Right hindlimb (tissue), 1 donor: ENCODE results near the gene GIT2.

ENCODE experiments used
- DNase-seq: peaks from one replicate; pipeline ENCODE4 v3.0.0-alpha.2; 2018

GIT2 gene

GRCh38 chr12:109968032-109968420 is 28.1 kb downstream of the GIT2 start:
- no peak for DNase-seq

- DNase-seq = no peak
These were observed 28.7 kb downstream of the GIT2 start for GRCh38 chr12:109967383-109968031.

- DNase-seq = no peak
These were observed 29.6 kb downstream of the GIT2 start for GRCh38 chr12:109966546-109966945.

GRCh38 chr12:109963743-109964429 is 32.3 kb downstream of the GIT2 start:
- no peak for DNase-seq

GRCh38 chr12:109963330-109963729 is 32.8 kb downstream of the GIT2 start:
- DNase-seq = no peak

- no peak for DNase-seq
These were observed 33.8 kb downstream of the GIT2 start for GRCh38 chr12:109962398-109962797.

- no peak for DNase-seq
These were observed 34.6 kb downstream of the GIT2 start for GRCh38 chr12:109961612-109962011.

- DNase-seq = no peak
These were observed 35.0 kb downstream of the GIT2 start for GRCh38 chr12:109961201-109961600.

- DNase-seq = no peak
These were observed 36.6 kb downstream of the GIT2 start for GRCh38 chr12:109959411-109960093.

- DNase-seq = no peak
These were observed 37.8 kb downstream of the GIT2 start for GRCh38 chr12:109958374-109958773.

GRCh38 chr12:109953656-109954055 is 42.5 kb downstream of the GIT2 start:
- DNase-seq = no peak

GRCh38 chr12:109952873-109953272 is 43.3 kb downstream of the GIT2 start:
- no peak for DNase-seq

GRCh38 chr12:109952160-109952858 is 43.9 kb downstream of the GIT2 start:
- DNase-seq = no peak

GRCh38 chr12:109951751-109952150 is 44.4 kb downstream of the GIT2 start:
- DNase-seq = peak; percentile 73

- DNase-seq = no peak
These were observed 45.0 kb downstream of the GIT2 start for GRCh38 chr12:109951136-109951535.

- no peak for DNase-seq
These were observed 45.5 kb downstream of the GIT2 start for GRCh38 chr12:109950625-109951024.

- peak; percentile 74 for DNase-seq
These were observed 47.1 kb downstream of the GIT2 start for GRCh38 chr12:109949089-109949488.

- peak; percentile 56 for DNase-seq
These were observed 47.8 kb downstream of the GIT2 start for GRCh38 chr12:109948368-109948767.

GRCh38 chr12:109947521-109947920 is 48.6 kb downstream of the GIT2 start:
- no peak for DNase-seq

GRCh38 chr12:109946913-109947312 is 49.3 kb downstream of the GIT2 start:
- no peak for DNase-seq

- no peak for DNase-seq
These were observed 49.7 kb downstream of the GIT2 start for GRCh38 chr12:109946505-109946904.

GRCh38 chr12:109944561-109945359 is 51.4 kb downstream of the GIT2 start:
- no peak for DNase-seq

GRCh38 chr12:109943811-109944210 is 52.4 kb downstream of the GIT2 start:
- DNase-seq = no peak
